IPS-20b (cell line): ENCODE data around the gene ABLIM3.

Experiments used
- H3K27ac ChIP-seq: one replicate; pipeline ENCODE4 v1.5.1; 2013; ENCODE audit warnings: low read length
- H3K27me3 ChIP-seq: 2 replicates; pipeline ENCODE4 v1.6.1; 2013; ENCODE audit warnings: mild to moderate bottlenecking, low read length, inconsistent platforms; ENCODE audit not compliant: insufficient read depth
- H3K36me3 ChIP-seq: 2 replicates; pipeline ENCODE4 v1.6.1; 2013; ENCODE audit warnings: low read depth, mild to moderate bottlenecking, inconsistent platforms, low read length, moderate library complexity; ENCODE audit not compliant: insufficient read depth
- H3K4me1 ChIP-seq: 2 replicates; pipeline ENCODE4 v1.6.1; 2013; ENCODE audit warnings: mild to moderate bottlenecking, control low read depth, inconsistent platforms, low read length, moderate library complexity; ENCODE audit not compliant: insufficient read depth
- H3K4me3 ChIP-seq: 2 replicates; pipeline ENCODE4 v1.5.1; 2013; ENCODE audit warnings: mild to moderate bottlenecking, low read length, inconsistent platforms
- H3K9ac ChIP-seq: 2 replicates; pipeline ENCODE4 v1.6.1; 2013; ENCODE audit warnings: low read depth, mild to moderate bottlenecking, inconsistent platforms, low read length, moderate library complexity
- H3K9me3 ChIP-seq: 2 replicates; pipeline ENCODE4 v1.6.1; 2013; ENCODE audit warnings: mild to moderate bottlenecking, low read depth, low read length, inconsistent platforms; ENCODE audit not compliant: insufficient read depth

Gene ABLIM3

GRCh38 chr5:149228618-149229297 is 87.5 kb downstream of the ABLIM3 start:
- Histone ChIP-seq H3K4me1 (peaks cover 4% of the 10 kb centered on the region; the same call in 1 of the 2 replicates), H3K4me3 (no peak overlapping the region), H3K27ac (no peak overlapping the region), H3K9ac (no peak overlapping the region), H3K36me3 (no peaks in the 10 kb centered on the region), H3K9me3 (no peaks in the 10 kb centered on the region), H3K27me3 (no peaks in the 10 kb centered on the region; the same call in 1 of the 2 replicates)

- H3K4me3 ChIP-seq = no peak overlapping the region
- H3K27me3 ChIP-seq = no peaks in the 10 kb centered on the region; the same call in 1 of the 2 replicates
- H3K4me1 ChIP-seq = peaks cover 4% of the 10 kb centered on the region; the same call in 1 of the 2 replicates
- H3K27ac ChIP-seq = no peak overlapping the region
- H3K9me3 ChIP-seq = no peaks in the 10 kb centered on the region
- no peak overlapping the region for H3K9ac ChIP-seq
- H3K36me3 ChIP-seq = no peaks in the 10 kb centered on the region
Observed at GRCh38 chr5:149229298-149229937, 88.1 kb downstream of the ABLIM3 start.

- Histone ChIP-seq H3K27ac (no peak overlapping the region), H3K27me3 (peaks cover 11% of the 10 kb centered on the region; the same call in 1 of the 2 replicates), H3K9me3 (no peaks in the 10 kb centered on the region), H3K36me3 (no peaks in the 10 kb centered on the region), H3K4me1 (no peaks in the 10 kb centered on the region), H3K9ac (no peak overlapping the region), H3K4me3 (no peak overlapping the region)
Observed at GRCh38 chr5:149235841-149236240, 94.5 kb downstream of the ABLIM3 start.

- H3K27me3 ChIP-seq = peaks cover 11% of the 10 kb centered on the region; the same call in 1 of the 2 replicates
- no peak overlapping the region for H3K9ac ChIP-seq
- no peaks in the 10 kb centered on the region for H3K9me3 ChIP-seq
- H3K27ac ChIP-seq = no peak overlapping the region
- H3K4me3 ChIP-seq = no peak overlapping the region
- no peaks in the 10 kb centered on the region for H3K4me1 ChIP-seq
- H3K36me3 ChIP-seq = no peaks in the 10 kb centered on the region
Observed at GRCh38 chr5:149237662-149238061, 96.4 kb downstream of the ABLIM3 start.

- H3K27me3 ChIP-seq = peaks cover 11% of the 10 kb centered on the region; the same call in 1 of the 2 replicates
Observed at GRCh38 chr5:149238540-149238939, 97.2 kb downstream of the ABLIM3 start.

GRCh38 chr5:149239917-149240316 is 98.6 kb downstream of the ABLIM3 start:
- H3K4me1 ChIP-seq = no peaks in the 10 kb centered on the region
- H3K4me3 ChIP-seq = no peak overlapping the region
- no peaks in the 10 kb centered on the region for H3K36me3 ChIP-seq
- no peaks in the 10 kb centered on the region for H3K9me3 ChIP-seq
- H3K27ac ChIP-seq = no peak overlapping the region
- no peak overlapping the region for H3K9ac ChIP-seq
- peaks cover 11% of the 10 kb centered on the region; the same call in 1 of the 2 replicates for H3K27me3 ChIP-seq

More at GRCh38 chr5:149238540-149238939, 97.2 kb downstream of the ABLIM3 start:
- no peaks in the 10 kb centered on the region for H3K9me3 ChIP-seq
- no peak overlapping the region for H3K9ac ChIP-seq
- H3K36me3 ChIP-seq = no peaks in the 10 kb centered on the region
- no peaks in the 10 kb centered on the region for H3K4me1 ChIP-seq
- H3K4me3 ChIP-seq = no peak overlapping the region
- no peak overlapping the region for H3K27ac ChIP-seq

GRCh38 chr5:149240354-149240998 is 99.2 kb downstream of the ABLIM3 start:
- Histone ChIP-seq H3K4me3 (no peak overlapping the region), H3K4me1 (no peaks in the 10 kb centered on the region), H3K36me3 (no peaks in the 10 kb centered on the region), H3K27ac (no peak overlapping the region), H3K9me3 (no peaks in the 10 kb centered on the region), H3K9ac (no peak overlapping the region), H3K27me3 (peaks cover 8% of the 10 kb centered on the region; the same call in 1 of the 2 replicates)

- Histone ChIP-seq H3K27me3 (peaks cover 4% of the 10 kb centered on the region; the same call in 1 of the 2 replicates), H3K36me3 (no peaks in the 10 kb centered on the region), H3K27ac (no peak overlapping the region), H3K9ac (no peak overlapping the region), H3K9me3 (peaks cover 2% of the 10 kb centered on the region; the same call in 1 of the 2 replicates), H3K4me3 (no peak overlapping the region), H3K4me1 (no peaks in the 10 kb centered on the region)
Observed at GRCh38 chr5:149242339-149242738, 101.0 kb downstream of the ABLIM3 start.

- Histone ChIP-seq H3K9ac (no peak overlapping the region), H3K27ac (no peak overlapping the region), H3K4me3 (no peak overlapping the region), H3K36me3 (no peaks in the 10 kb centered on the region), H3K4me1 (no peaks in the 10 kb centered on the region), H3K27me3 (peaks cover 4% of the 10 kb centered on the region; the same call in 1 of the 2 replicates), H3K9me3 (peaks cover 2% of the 10 kb centered on the region; the same call in 1 of the 2 replicates)
Observed at GRCh38 chr5:149246906-149247305, 105.6 kb downstream of the ABLIM3 start.

- H3K36me3 ChIP-seq = no peaks in the 10 kb centered on the region
- no peak overlapping the region for H3K4me3 ChIP-seq
- no peak overlapping the region for H3K27ac ChIP-seq
- no peak overlapping the region for H3K9ac ChIP-seq
- no peaks in the 10 kb centered on the region for H3K4me1 ChIP-seq
- peaks cover 4% of the 10 kb centered on the region; the same call in 1 of the 2 replicates for H3K27me3 ChIP-seq
- H3K9me3 ChIP-seq = peaks cover 2% of the 10 kb centered on the region; the same call in 1 of the 2 replicates
Observed at GRCh38 chr5:149247726-149248125, 106.4 kb downstream of the ABLIM3 start.

GRCh38 chr5:149251546-149251945 is 110.3 kb downstream of the ABLIM3 start:
- Histone ChIP-seq H3K36me3 (no peaks in the 10 kb centered on the region), H3K9me3 (peaks cover 2% of the 10 kb centered on the region; the same call in 1 of the 2 replicates), H3K27me3 (no peaks in the 10 kb centered on the region; the same call in 1 of the 2 replicates), H3K4me1 (no peaks in the 10 kb centered on the region), H3K4me3 (no peak overlapping the region), H3K27ac (no peak overlapping the region), H3K9ac (no peak overlapping the region)
